ENCODE data around the gene SLC6A13. TPM values are rescaled to one million over a fixed set of nuclear protein-coding genes. Genes with fewer than 3 reads are reported as not detected.

The SLC6A13 gene
- total and polyA plus RNA-seq, 3 donors from 2014 or later, result 3.5 to 12.5 (median 4.7) TPM

DNA sequence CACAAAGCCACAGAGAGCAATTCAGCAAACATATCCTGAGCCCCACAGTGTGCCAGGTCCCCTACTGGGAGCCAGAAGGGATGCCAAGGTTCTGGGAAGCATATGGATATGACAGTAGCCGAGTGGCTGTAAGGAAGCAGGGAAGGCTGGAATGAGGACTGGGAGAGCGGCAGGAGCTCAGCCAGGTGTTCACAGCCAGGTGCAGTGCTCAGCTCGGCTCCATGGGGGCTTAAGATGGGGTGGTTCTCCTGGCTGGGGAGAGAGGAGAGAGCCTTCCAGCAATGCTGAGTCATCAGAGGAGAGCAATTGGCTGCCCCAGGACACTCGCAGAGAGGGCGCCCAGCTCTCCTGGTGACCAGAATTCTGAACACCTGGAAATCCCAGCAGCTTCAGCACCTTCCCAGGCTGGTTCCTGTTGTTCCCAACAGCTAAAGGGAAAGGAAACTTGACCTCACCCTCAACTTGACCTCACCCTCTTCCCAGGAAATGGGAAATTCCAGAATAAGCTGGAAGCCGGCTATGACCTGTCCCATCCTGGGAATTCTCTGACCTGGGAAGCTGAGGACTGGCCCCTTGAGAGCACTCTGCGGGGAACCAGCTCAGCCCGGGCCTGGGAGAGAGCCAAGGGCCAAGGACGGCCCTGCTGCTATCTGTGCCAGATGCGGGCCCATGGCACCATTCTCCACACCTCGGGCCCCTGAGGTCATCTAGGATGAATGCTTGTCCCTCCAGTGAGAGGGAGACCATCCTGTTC lies 83.3 kb downstream of the SLC6A13 start:
- no peak overlapping the region for H3K27ac ChIP-seq

DNA sequence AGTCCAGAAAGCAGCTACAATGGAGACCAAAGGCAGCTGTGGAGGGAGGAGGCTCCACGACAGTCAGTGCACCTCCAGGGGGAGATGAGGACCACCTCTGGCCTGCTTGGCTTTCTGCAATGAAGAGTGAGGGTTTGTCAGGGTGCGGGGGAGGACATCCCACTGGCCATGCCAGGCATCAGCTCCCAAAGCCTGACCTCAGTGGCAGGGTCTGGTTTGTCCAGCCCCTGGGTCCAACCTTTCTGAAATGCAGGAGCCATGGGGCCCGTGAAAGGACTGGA lies 83.9 kb downstream of the SLC6A13 start:
- 76 to 86% methylated on average over 2 to 3 of the region's 3 CpGs for WGBS, 2 donors
- intact Hi-C loops (cut with DNase I; ENCODE audit: low total_unique reads), result no loop called here
- Histone ChIP-seq H3K9me3 (no peaks in the 10 kb centered on the region), H3K4me3 (no peak overlapping the region), H3K27ac (no peak overlapping the region), H3K27me3 (no peaks in the 10 kb centered on the region), H3K36me3 (ENCODE audit: low read depth, missing control alignments) (no peaks in the 10 kb centered on the region), H3K4me1 (peaks cover 61% of the 10 kb centered on the region)
- DNase-seq, result no peak
- TF ChIP-seq CTCF (IDR thresholded peaks at IDR 0.05) (no peak), POLR2A (IDR thresholded peaks at IDR 0.05) (no peak)

More for the DNA sequence above, 83.3 kb downstream of the SLC6A13 start:
- intact Hi-C loops (cut with DNase I; ENCODE audit: low total_unique reads), result no loop called here
- DNase-seq, result no peak
- no peaks in the 10 kb centered on the region for H3K9me3 ChIP-seq
- no peak overlapping the region for H3K4me3 ChIP-seq
- TF ChIP-seq CTCF (IDR thresholded peaks at IDR 0.05) (no peak), POLR2A (IDR thresholded peaks at IDR 0.05) (no peak)
- 73 to 74% methylated on average over 6 to 11 of the region's 11 CpGs for WGBS, 2 donors
- H3K4me1 ChIP-seq, result peaks cover 57% of the 10 kb centered on the region
- no peaks in the 10 kb centered on the region for H3K36me3 ChIP-seq (ENCODE audit: low read depth, missing control alignments)
- H3K27me3 ChIP-seq, result no peaks in the 10 kb centered on the region

GRCh38 chr12:177980-178828 lies 84.4 kb downstream of the SLC6A13 start:
- TF ChIP-seq CTCF (IDR thresholded peaks at IDR 0.05), result no peak
- TF ChIP-seq POLR2A (IDR thresholded peaks at IDR 0.05), result no peak
- Histone ChIP-seq H3K27ac (peak overlapping the region; percentile 19 to 38), H3K36me3 (ENCODE audit: low read depth, missing control alignments) (no peaks in the 10 kb centered on the region), H3K4me3 (no peak overlapping the region), H3K4me1 (peaks cover 65% of the 10 kb centered on the region), H3K27me3 (no peaks in the 10 kb centered on the region), H3K9me3 (no peaks in the 10 kb centered on the region)
- DNase-seq, result no peak
- intact Hi-C loops (cut with DNase I; ENCODE audit: low total_unique reads), result no loop called here
- WGBS, 2 donors, result 70 to 82% methylated on average over 20 of the region's 20 CpGs

DNA sequence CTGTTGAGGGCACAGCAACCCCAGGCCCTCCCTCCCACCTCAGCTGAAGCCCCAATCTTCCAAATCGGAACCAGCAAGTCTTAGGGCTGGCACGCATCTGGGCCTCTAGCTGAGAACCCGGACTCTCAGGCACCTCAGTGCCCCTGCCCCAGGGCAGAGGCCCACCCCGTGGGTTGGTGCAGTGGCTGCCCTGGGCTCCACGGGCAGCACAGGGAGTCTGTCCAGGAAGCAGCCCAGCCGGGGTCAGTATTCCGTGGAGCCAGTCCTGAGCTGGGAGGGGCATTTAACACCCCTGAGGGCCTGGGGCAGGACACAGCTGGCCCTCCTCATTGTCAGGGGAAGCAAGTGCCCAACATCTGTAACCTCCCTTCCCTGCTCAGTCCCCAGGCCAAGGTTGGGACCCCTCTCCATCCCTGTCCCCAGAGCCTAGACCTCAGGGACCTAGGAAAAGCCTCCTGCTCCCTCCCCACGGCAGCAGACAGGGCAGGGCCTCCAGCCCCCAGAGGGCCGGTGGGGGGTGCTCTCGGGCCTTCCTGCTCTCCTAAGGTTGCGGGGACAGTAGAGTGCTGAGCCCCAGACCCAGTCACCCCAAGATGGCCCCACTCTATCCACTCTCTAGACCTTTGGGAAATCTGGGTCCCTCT lies 85.2 kb downstream of the SLC6A13 start:
- H3K9me3 ChIP-seq, result no peaks in the 10 kb centered on the region
- H3K36me3 ChIP-seq (ENCODE audit: low read depth, missing control alignments), result no peaks in the 10 kb centered on the region
- peaks cover 71% of the 10 kb centered on the region for H3K4me1 ChIP-seq
- H3K27me3 ChIP-seq, result no peaks in the 10 kb centered on the region
- no peak for TF ChIP-seq POLR2A (IDR thresholded peaks at IDR 0.05)
- TF ChIP-seq CTCF (IDR thresholded peaks at IDR 0.05), result no peak
- intact Hi-C loops (cut with DNase I; ENCODE audit: low total_unique reads), result no loop called here
- 61 to 82% methylated on average over 3 to 11 of the region's 11 CpGs for WGBS, 2 donors
- H3K27ac ChIP-seq, result peak overlapping the region; percentile 19 to 38
- DNase-seq, result no peak
- H3K4me3 ChIP-seq, result no peak overlapping the region
